Activated naive CD8-positive, alpha-beta T cell treated with anti-CD3 and anti-CD28 coated beads for 36 hours (primary cell): ENCODE data around the gene TEX13C. TPM values are rescaled to one million over a fixed set of nuclear protein-coding genes. Genes with fewer than 3 reads are reported as not detected.
"Not testable (repeated sequence)": the region's sequence is repeated elsewhere in the genome, so short reads cannot be mapped to it uniquely, and the experiment has no call there.

Source experiments
- DNase-seq: peaks from one replicate; pipeline ENCODE4 v3.0.0; 2021
- H3K27ac Mint-ChIP-seq: one replicate; pipeline ENCODE4 v1.8.0; 2022; ENCODE audit warnings: mild to moderate bottlenecking, moderate library complexity, mixed read lengths
- H3K27me3 Mint-ChIP-seq: one replicate; pipeline ENCODE4 v1.8.0; 2022; ENCODE audit warnings: mild to moderate bottlenecking, mixed read lengths
- H3K36me3 Mint-ChIP-seq: one replicate; pipeline ENCODE4 v1.8.0; 2021; ENCODE audit warnings: mild to moderate bottlenecking, mixed read lengths
- H3K4me1 Mint-ChIP-seq: one replicate; pipeline ENCODE4 v1.8.0; 2021; ENCODE audit warnings: mixed read lengths
- H3K4me3 Mint-ChIP-seq: one replicate; pipeline ENCODE4 v1.8.0; 2022; ENCODE audit warnings: mild to moderate bottlenecking, moderate library complexity, mixed read lengths
- H3K9me3 Mint-ChIP-seq: one replicate; pipeline ENCODE4 v1.8.0; 2022; ENCODE audit warnings: mixed read lengths
- total RNA-seq, 2 experiments: library from RNA; stranded (reverse); gene quantifications; one replicate each; pipeline ENCODE4 v1.2.3, GENCODE V29; 2021

Gene TEX13C
- total RNA-seq: not detected

GRCh38 chrX:125319646-125320521 is at the start of gene TEX13C:
TEX13C (plus strand) TSS chrX:125319871; CDS start chrX:125320120, 249 bp downstream.
- H3K9me3 Mint-ChIP-seq: no peaks in the 10 kb centered on the region
- no peak for DNase-seq
- no peaks in the 10 kb centered on the region for H3K4me1 Mint-ChIP-seq
- H3K27me3 Mint-ChIP-seq: peaks cover 4% of the 10 kb centered on the region
- no peak within 1 kb of the TSS for H3K4me3 Mint-ChIP-seq
- no peak within 1 kb of the TSS for H3K27ac Mint-ChIP-seq
- no peaks in the 10 kb centered on the region for H3K36me3 Mint-ChIP-seq

DNA sequence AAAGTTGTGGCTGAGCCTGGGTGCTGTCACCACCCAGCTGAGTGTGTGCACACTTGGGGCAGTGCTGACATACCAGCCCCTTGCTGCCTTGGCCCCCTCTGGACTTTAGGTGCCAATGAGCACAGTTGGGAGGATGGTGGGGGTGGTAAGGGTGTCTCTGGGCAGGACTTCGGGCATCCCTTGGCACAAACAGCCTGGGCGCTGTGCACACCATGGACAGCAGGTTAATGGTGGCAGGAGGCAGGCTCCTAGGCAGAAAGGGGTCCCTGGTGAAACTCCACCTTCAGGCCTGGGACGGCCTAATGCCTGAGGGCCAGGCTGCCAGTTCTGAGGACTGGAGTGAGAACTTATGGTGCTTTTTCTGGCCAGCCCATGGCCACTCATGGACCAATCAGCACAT is 32.4 kb upstream of the TEX13C start:
- Mint-ChIP-seq H3K27me3 (no peaks in the 10 kb centered on the region), H3K36me3 (no peaks in the 10 kb centered on the region), H3K4me3 (no peak overlapping the region), H3K9me3 (no peaks in the 10 kb centered on the region), H3K4me1 (no peaks in the 10 kb centered on the region), H3K27ac (no peak overlapping the region)
- no peak for DNase-seq

DNA sequence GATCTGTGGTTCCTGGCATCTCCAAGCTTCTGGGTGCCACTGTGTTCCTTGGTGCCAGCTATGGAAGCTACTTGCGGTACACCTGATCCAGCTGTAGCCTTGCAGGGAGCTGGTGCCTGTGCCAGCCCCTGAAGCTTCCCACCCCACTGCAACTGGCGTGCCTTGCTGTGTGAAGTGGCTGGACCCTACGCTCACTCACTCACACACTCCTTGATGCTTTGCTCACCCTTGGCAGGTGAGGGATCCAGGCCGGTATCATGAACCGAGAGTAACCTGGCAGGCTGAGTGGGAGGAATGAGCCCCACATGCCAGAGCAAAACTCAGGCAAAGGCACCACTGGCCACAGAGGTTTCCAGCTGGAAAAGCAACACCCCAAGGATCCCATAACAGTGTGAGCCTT is 31.3 kb upstream of the TEX13C start:
- no peaks in the 10 kb centered on the region for H3K27me3 Mint-ChIP-seq
- H3K27ac Mint-ChIP-seq: no peak overlapping the region
- H3K9me3 Mint-ChIP-seq: no peaks in the 10 kb centered on the region
- no peaks in the 10 kb centered on the region for H3K36me3 Mint-ChIP-seq
- H3K4me1 Mint-ChIP-seq: peaks cover 2% of the 10 kb centered on the region
- H3K4me3 Mint-ChIP-seq: no peak overlapping the region
- DNase-seq: no peak

- DNase-seq: no peak
- Mint-ChIP-seq H3K27ac (no peak overlapping the region), H3K4me1 (peaks cover 9% of the 10 kb centered on the region), H3K36me3 (no peaks in the 10 kb centered on the region), H3K27me3 (no peaks in the 10 kb centered on the region), H3K4me3 (no peak overlapping the region), H3K9me3 (no peaks in the 10 kb centered on the region)
Observed at GRCh38 chrX:125289209-125289608, 30.5 kb upstream of the TEX13C start.

DNA sequence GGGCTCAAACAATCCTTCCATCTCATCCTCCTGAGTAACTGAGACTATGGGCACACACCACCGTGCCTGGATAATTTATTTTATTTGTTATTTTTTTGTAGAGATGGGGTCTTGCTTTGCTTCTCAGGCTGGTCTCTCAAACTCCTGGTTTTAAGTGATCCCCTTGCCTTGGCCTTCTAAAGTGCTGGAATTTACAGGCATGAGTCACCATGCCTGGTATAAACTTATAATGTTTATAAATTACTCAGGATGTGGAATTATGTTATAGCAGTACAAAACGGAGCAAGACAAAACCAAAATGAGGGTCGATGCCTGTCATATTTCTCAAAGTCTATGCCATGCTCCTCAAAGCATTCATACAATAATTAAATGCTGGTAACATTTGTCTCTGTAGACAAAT is 29.8 kb upstream of the TEX13C start:
- Mint-ChIP-seq H3K4me1 (peaks cover 15% of the 10 kb centered on the region), H3K27ac (no peak overlapping the region), H3K36me3 (no peaks in the 10 kb centered on the region), H3K27me3 (no peaks in the 10 kb centered on the region), H3K4me3 (no peak overlapping the region), H3K9me3 (no peaks in the 10 kb centered on the region)
- no peak for DNase-seq

GRCh38 chrX:125291124-125291523 is 28.5 kb upstream of the TEX13C start:
- Mint-ChIP-seq H3K9me3 (no peaks in the 10 kb centered on the region), H3K4me3 (no peak overlapping the region), H3K27me3 (no peaks in the 10 kb centered on the region), H3K4me1 (peaks cover 19% of the 10 kb centered on the region), H3K27ac (no peak overlapping the region), H3K36me3 (no peaks in the 10 kb centered on the region)
- DNase-seq: no peak

GRCh38 chrX:125293850-125294780 is 25.6 kb upstream of the TEX13C start:
- Mint-ChIP-seq H3K36me3 (no peaks in the 10 kb centered on the region), H3K27ac (peak overlapping the region; percentile 93), H3K27me3 (no peaks in the 10 kb centered on the region), H3K4me3 (peak overlapping the region; percentile 59), H3K9me3 (no peaks in the 10 kb centered on the region), H3K4me1 (peaks cover 19% of the 10 kb centered on the region)
- no peak for DNase-seq

DNA sequence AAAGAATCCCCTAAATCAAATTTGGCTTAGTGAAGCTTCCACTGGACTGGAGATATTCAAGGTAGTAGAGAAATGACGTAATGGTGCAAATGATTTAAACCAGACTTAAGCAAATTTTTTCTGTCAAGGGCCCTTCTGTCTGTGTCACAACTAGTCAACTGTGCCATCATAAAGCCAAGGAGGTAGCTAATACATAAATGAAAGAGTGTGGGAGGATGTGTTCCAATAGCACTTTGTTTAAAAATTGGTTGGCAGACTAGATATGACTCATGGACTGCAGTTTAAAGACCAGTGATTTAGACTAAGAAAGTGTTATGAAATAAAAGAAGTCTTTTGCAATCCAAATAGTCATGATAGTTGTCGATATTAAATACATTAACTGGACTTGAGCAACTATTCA is 24.3 kb upstream of the TEX13C start:
- H3K27ac Mint-ChIP-seq: peak overlapping the region; percentile 93
- no peaks in the 10 kb centered on the region for H3K9me3 Mint-ChIP-seq
- DNase-seq: no peak
- H3K4me1 Mint-ChIP-seq: peaks cover 19% of the 10 kb centered on the region
- H3K27me3 Mint-ChIP-seq: no peaks in the 10 kb centered on the region
- no peak overlapping the region for H3K4me3 Mint-ChIP-seq
- H3K36me3 Mint-ChIP-seq: no peaks in the 10 kb centered on the region

GRCh38 chrX:125298871-125299270 is 20.8 kb upstream of the TEX13C start:
- no peak for DNase-seq
- Mint-ChIP-seq H3K4me1 (peaks cover 14% of the 10 kb centered on the region), H3K27ac (no peak overlapping the region), H3K9me3 (no peaks in the 10 kb centered on the region), H3K27me3 (no peaks in the 10 kb centered on the region), H3K36me3 (no peaks in the 10 kb centered on the region), H3K4me3 (no peak overlapping the region)

GRCh38 chrX:125306335-125306866 is 13.3 kb upstream of the TEX13C start:
- H3K4me1 Mint-ChIP-seq: peaks cover 1% of the 10 kb centered on the region
- H3K36me3 Mint-ChIP-seq: no peaks in the 10 kb centered on the region
- no peak overlapping the region for H3K27ac Mint-ChIP-seq
- H3K4me3 Mint-ChIP-seq: no peak overlapping the region
- no peaks in the 10 kb centered on the region for H3K9me3 Mint-ChIP-seq
- H3K27me3 Mint-ChIP-seq: peaks cover 9% of the 10 kb centered on the region
- DNase-seq: no peak

GRCh38 chrX:125308653-125309052 is 11.0 kb upstream of the TEX13C start:
- Mint-ChIP-seq H3K4me3 (no peak overlapping the region), H3K36me3 (no peaks in the 10 kb centered on the region), H3K27me3 (peaks cover 9% of the 10 kb centered on the region), H3K27ac (no peak overlapping the region), H3K9me3 (no peaks in the 10 kb centered on the region), H3K4me1 (peaks cover 1% of the 10 kb centered on the region)
- DNase-seq: no peak

DNA sequence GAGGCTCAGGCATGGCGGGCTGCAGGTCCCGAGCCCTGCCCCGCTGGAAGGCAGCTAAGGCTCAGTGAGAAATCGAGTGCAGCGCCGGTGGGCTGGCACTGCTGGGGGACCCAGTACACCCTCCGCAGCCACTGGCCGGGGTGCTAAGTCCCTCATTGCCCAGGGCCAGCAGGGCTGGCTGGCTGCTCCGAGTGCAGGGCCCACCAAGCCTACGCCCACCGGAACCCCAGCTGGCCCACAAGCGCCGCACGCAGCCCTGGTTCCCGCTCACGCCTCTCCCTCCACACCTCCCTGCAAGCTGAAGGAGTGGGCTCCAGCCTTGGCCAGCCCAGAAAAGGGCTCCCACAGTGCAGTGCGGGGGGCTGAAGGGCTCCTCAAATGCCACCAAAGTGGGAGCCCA is 505 bp upstream of the TEX13C start:
- H3K9me3 Mint-ChIP-seq, H3K36me3 Mint-ChIP-seq, H3K4me3 Mint-ChIP-seq, H3K27me3 Mint-ChIP-seq, H3K4me1 Mint-ChIP-seq, H3K27ac Mint-ChIP-seq, DNase-seq: not testable (repeated sequence)

- Mint-ChIP-seq H3K27me3 (no peaks in the 10 kb centered on the region), H3K27ac (no peak overlapping the region), H3K4me1 (no peaks in the 10 kb centered on the region), H3K36me3 (no peaks in the 10 kb centered on the region), H3K4me3 (no peak overlapping the region), H3K9me3 (no peaks in the 10 kb centered on the region)
- DNase-seq: no peak
Observed at GRCh38 chrX:125322431-125322830, 2.8 kb downstream of the TEX13C start.

DNA sequence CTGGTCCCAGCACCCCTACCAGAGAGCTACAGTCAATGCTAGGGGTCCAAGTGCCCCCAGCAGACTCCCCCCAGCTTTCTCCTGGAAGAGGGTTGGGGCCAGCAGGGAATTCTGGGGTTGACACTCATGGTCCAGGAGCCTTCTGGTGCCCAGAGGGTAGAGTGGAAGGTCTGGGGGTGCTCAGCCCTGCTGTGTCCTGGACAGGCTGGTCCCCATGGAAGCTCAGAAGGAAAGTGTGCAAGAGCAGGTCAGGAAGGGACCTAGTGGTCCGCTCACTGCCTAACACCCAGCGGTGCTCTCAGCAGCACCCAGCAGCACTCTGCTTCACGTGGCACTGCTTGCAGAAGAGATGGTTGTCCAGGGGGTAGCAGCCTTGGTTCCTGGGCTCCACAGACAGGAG is 6.9 kb downstream of the TEX13C start:
- H3K9me3 Mint-ChIP-seq: no peaks in the 10 kb centered on the region
- no peak overlapping the region for H3K4me3 Mint-ChIP-seq
- H3K27me3 Mint-ChIP-seq: no peaks in the 10 kb centered on the region
- no peaks in the 10 kb centered on the region for H3K36me3 Mint-ChIP-seq
- H3K27ac Mint-ChIP-seq: no peak overlapping the region
- H3K4me1 Mint-ChIP-seq: no peaks in the 10 kb centered on the region
- no peak for DNase-seq

GRCh38 chrX:125327891-125328290 is 8.2 kb downstream of the TEX13C start:
- Mint-ChIP-seq H3K4me1 (no peaks in the 10 kb centered on the region), H3K27ac (no peak overlapping the region), H3K27me3 (no peaks in the 10 kb centered on the region), H3K36me3 (no peaks in the 10 kb centered on the region), H3K9me3 (no peaks in the 10 kb centered on the region), H3K4me3 (no peak overlapping the region)
- DNase-seq: no peak
